ENCODE results near the gene KRTAP29-1.

DNA sequence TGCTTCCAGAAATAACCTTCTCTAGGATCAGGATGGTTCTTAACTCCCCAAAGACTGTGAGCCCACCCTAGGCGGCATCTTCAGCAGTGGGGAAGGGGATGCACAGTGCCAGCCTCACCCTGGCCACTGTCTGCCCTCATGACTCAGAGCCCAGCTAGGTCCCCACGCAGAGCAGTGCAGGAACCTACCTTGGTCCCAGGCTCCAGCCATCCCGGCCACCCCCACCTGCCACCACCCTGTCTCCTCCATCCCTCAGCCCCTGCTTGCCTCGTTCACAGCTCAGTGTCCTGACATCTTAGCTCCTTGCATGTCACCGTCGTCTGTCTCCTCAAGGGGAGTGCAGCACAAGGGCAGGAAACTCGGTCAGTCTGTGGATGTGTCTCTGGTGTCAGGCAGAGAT lies 29.0 kb upstream of the KRTAP29-1 start:
- TF ChIP-seq, protein P1, sequence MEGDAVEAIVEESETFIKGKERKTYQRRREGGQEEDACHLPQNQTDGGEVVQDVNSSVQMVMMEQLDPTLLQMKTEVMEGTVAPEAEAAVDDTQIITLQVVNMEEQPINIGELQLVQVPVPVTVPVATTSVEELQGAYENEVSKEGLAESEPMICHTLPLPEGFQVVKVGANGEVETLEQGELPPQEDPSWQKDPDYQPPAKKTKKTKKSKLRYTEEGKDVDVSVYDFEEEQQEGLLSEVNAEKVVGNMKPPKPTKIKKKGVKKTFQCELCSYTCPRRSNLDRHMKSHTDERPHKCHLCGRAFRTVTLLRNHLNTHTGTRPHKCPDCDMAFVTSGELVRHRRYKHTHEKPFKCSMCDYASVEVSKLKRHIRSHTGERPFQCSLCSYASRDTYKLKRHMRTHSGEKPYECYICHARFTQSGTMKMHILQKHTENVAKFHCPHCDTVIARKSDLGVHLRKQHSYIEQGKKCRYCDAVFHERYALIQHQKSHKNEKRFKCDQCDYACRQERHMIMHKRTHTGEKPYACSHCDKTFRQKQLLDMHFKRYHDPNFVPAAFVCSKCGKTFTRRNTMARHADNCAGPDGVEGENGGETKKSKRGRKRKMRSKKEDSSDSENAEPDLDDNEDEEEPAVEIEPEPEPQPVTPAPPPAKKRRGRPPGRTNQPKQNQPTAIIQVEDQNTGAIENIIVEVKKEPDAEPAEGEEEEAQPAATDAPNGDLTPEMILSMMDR (IDR thresholded peaks at IDR 0.05; ENCODE audit: low read depth, low read length, poor library complexity, severe bottlenecking), result no peak
- no peak for TF ChIP-seq EZH2phosphoT487 (IDR thresholded peaks at IDR 0.05; ENCODE audit: borderline replicate concordance, low read length)

Data from DOHH2 (cell line).